Transverse colon (tissue), 4 donors: Measurements from ENCODE around the gene RFWD3. TPM values are rescaled to one million over a fixed set of nuclear protein-coding genes. Genes with fewer than 3 reads are reported as not detected.
"Not testable (repeated sequence)": the region's sequence is repeated elsewhere in the genome, so short reads cannot be mapped to it uniquely, and the experiment has no call there.

Experiments
- DNase-seq: peaks from one replicate; pipeline ENCODE4 v3.0.0-alpha.2; 2019
- H3K27ac ChIP-seq, 4 donors: fragments of 200-600 bp; sonication (generic); 2 replicates each; pipeline ENCODE4 v1.5.1; 2016 to 2018; ENCODE audit warnings: inconsistent platforms in 4 of 4
- H3K27me3 ChIP-seq: fragments of 200-600 bp; sonication (generic); 2 replicates; pipeline ENCODE4 v1.5.1; 2017; ENCODE audit warnings: inconsistent platforms
- H3K36me3 ChIP-seq, 4 donors: fragments of 200-600 bp; sonication (generic); 2 replicates each; pipeline ENCODE4 v1.5.1; 2017 to 2019; ENCODE audit warnings: inconsistent platforms in 4 of 4
- H3K4me1 ChIP-seq, 4 donors: fragments of 200-600 bp; sonication (generic); 2 replicates each; pipeline ENCODE4 v1.5.1; 2017 to 2020; ENCODE audit warnings: inconsistent platforms in 4 of 4
- H3K4me3 ChIP-seq, 4 donors: fragments of 200-600 bp; sonication (generic); 1 replicate in 1 of 4; 2 replicates in 3 of 4; pipeline versions ENCODE4 v1.5.1 to v1.6.1; 2017 to 2019; ENCODE audit warnings: inconsistent platforms in 4 of 4
- H3K9me3 ChIP-seq, 2 donors: fragments of 200-600 bp; sonication (generic); 2 replicates each; pipeline ENCODE4 v1.5.1; 2017 to 2019; ENCODE audit warnings: inconsistent platforms in 2 of 2
- CTCF ChIP-seq, 5 experiments: fragments of 200-600 bp in 3 of 5; fragments of 450-650 bp in 2 of 5; sonication (generic) in 3 of 5; IDR thresholded peaks; 1 replicate in 2 of 5; 2 replicates in 3 of 5; pipeline ENCODE4 v1.5.1; 2016 to 2017; ENCODE audit warnings: antibody characterized with exemption in 5 of 5, inconsistent platforms in 3 of 5, mild to moderate bottlenecking in 2 of 5, moderate library complexity in 1 of 5
- EP300 ChIP-seq: sonication (generic); formaldehyde crosslinking; IDR thresholded peaks from one replicate; pipeline ENCODE4 v1.6.1; 2017; ENCODE audit warnings: antibody characterized with exemption, low read depth
- POLR2A ChIP-seq: fragments of 450-650 bp; IDR thresholded peaks from one replicate; pipeline ENCODE4 v1.6.1; 2016; ENCODE audit warnings: antibody characterized with exemption, mild to moderate bottlenecking, moderate library complexity
- POLR2AphosphoS5 ChIP-seq, 3 donors: sonication (generic); formaldehyde crosslinking; IDR thresholded peaks; one replicate each; pipeline ENCODE4 v1.6.1; 2016; ENCODE audit warnings: antibody characterized with exemption in 3 of 3
- WGBS, 2 donors: methylation state at CpG; one replicate each; pipeline ENCODE4 v1.1.5; 2018; ENCODE audit warnings: low coverage in 1 of 2; 5-methylcytosine and 5-hydroxymethylcytosine counted together
- in situ Hi-C, 4 donors: fragments of 200-750 bp; cut with MboI; loops; one replicate each; pipeline versions ENCODE4 v1.15.0 to v1.15.1; 2017; ENCODE audit warnings: low sequenced_read_pairs in 3 of 4, low pct_ligation_motif_present in 1 of 4, low pct_unique_long_range_greater_than_20kb in 1 of 4
- intact Hi-C: fragments of 100-400 bp; cut with DNase I; formaldehyde crosslinking; loops from one replicate; pipeline ENCODE4 v1.15.1; 2023; ENCODE audit warnings: low total_unique reads
- total RNA-seq, 4 donors: library from RNA; depleted of rRNA; stranded (reverse); fragments of >200 nt; gene quantifications; one replicate each; pipeline ENCODE4 v1.1.0, GENCODE V29; 2016

The RFWD3 gene
- total RNA-seq, 4 donors from 2014 or later: 2.8 to 23.9 (median 19.2) TPM

- no peak for DNase-seq
- intact Hi-C loops: no loop called here
- no peaks in the 10 kb centered on the region for H3K27me3 ChIP-seq
- 94 to 95% methylated on average over 3 of the region's 3 CpGs for WGBS, 2 donors
- H3K9me3 ChIP-seq: no peaks in the 10 kb centered on the region
- H3K36me3 ChIP-seq: peaks cover 0 to 27% (median 5%) of the 10 kb centered on the region in 4 donors
- in situ Hi-C loops: no loop called here
- no peak overlapping the region for H3K4me3 ChIP-seq
- H3K4me1 ChIP-seq: peaks cover 0 to 9% (median 2%) of the 10 kb centered on the region in 4 donors
- no peak overlapping the region for H3K27ac ChIP-seq
- no peak for TF ChIP-seq POLR2AphosphoS5 (IDR thresholded peaks at IDR 0.05)
- no peak for TF ChIP-seq POLR2A
- TF ChIP-seq EP300: no peak
- TF ChIP-seq CTCF (IDR thresholded peaks at IDR 0.05): no peak
Measured at GRCh38 chr16:74654536-74655050, 12.1 kb downstream of the RFWD3 start.

GRCh38 chr16:74652883-74653282, 13.8 kb downstream of the RFWD3 start:
- H3K9me3 ChIP-seq, H3K4me3 ChIP-seq, in situ Hi-C loops, intact Hi-C loops, H3K27me3 ChIP-seq, H3K27ac ChIP-seq, H3K4me1 ChIP-seq, DNase-seq: not testable (repeated sequence)
- H3K36me3 ChIP-seq: peaks cover 0 to 38% (median 9%) of the 10 kb centered on the region in 4 donors
- WGBS, 2 donors: 100% methylated on average over 2 of the region's 2 CpGs; no CpG with 5 or more reads in 1 of the 2 donors

GRCh38 chr16:74652249-74652648, 14.4 kb downstream of the RFWD3 start:
- intact Hi-C loops: no loop called here
- TF ChIP-seq EP300 (no peak), POLR2AphosphoS5 (IDR thresholded peaks at IDR 0.05) (no peak), CTCF (IDR thresholded peaks at IDR 0.05) (no peak), POLR2A (no peak)
- H3K4me3 ChIP-seq: no peak overlapping the region
- DNase-seq: no peak
- in situ Hi-C loops: no loop called here
- H3K4me1 ChIP-seq: peaks cover 0 to 9% (median 0%) of the 10 kb centered on the region in 4 donors
- 50 to 69% methylated on average over 1 of the region's 1 CpG for WGBS, 2 donors
- H3K27ac ChIP-seq: no peak overlapping the region
- H3K27me3 ChIP-seq: no peaks in the 10 kb centered on the region
- H3K36me3 ChIP-seq: peaks cover 0 to 38% (median 9%) of the 10 kb centered on the region in 4 donors
- no peaks in the 10 kb centered on the region for H3K9me3 ChIP-seq

- TF ChIP-seq POLR2A (no peak), POLR2AphosphoS5 (IDR thresholded peaks at IDR 0.05) (no peak), CTCF (IDR thresholded peaks at IDR 0.05) (no peak), EP300 (no peak)
- Histone ChIP-seq H3K9me3 (no peaks in the 10 kb centered on the region), H3K27ac (no peak overlapping the region), H3K27me3 (no peaks in the 10 kb centered on the region), H3K4me1 (peaks cover 0 to 9% (median 0%) of the 10 kb centered on the region in 4 donors), H3K36me3 (peaks cover 0 to 38% (median 9%) of the 10 kb centered on the region in 4 donors), H3K4me3 (no peak overlapping the region)
- no peak for DNase-seq
- intact Hi-C loops: no loop called here
- WGBS, 2 donors: 90 to 92% methylated on average over 2 of the region's 2 CpGs
- in situ Hi-C loops: no loop called here
Measured at GRCh38 chr16:74651841-74652240, 14.8 kb downstream of the RFWD3 start.
